Breast epithelium (tissue), 3 donors: Measurements from ENCODE around the gene PCYT2. TPM values are rescaled to one million over a fixed set of nuclear protein-coding genes. Genes with fewer than 3 reads are reported as not detected.

Source experiments
- total RNA-seq, 3 donors: library from RNA; depleted of rRNA; stranded (reverse); fragments of >200 nt; gene quantifications; one replicate each; pipeline ENCODE4 v1.1.0, GENCODE V29; 2016

PCYT2 gene
- total RNA-seq, 3 donors from 2014 or later = 22.9 to 69.4 (median 35.9) TPM

Other genes with a start within 250 kb of the PCYT2 start
- 10 to 100 TPM; 34.4 to 43.6 (median 42.6) TPM for gene OXLD1, start 244.8 kb downstream of the PCYT2 start, total RNA-seq
- 10 to 100 TPM in 2 of 3 donors, 1 to 10 TPM in 1; 8.6 to 14.4 (median 11.6) TPM for gene CCDC137, start 244.7 kb downstream of the PCYT2 start, total RNA-seq
- 10 to 100 TPM; 34.9 to 44.2 (median 37.5) TPM for gene ARL16, start 227.6 kb downstream of the PCYT2 start, total RNA-seq
- 10 to 100 TPM; 61.0 to 75.0 (median 64.6) TPM for gene HGS, start 227.4 kb downstream of the PCYT2 start, total RNA-seq
- 10 to 100 TPM; 18.4 to 32.3 (median 32.1) TPM for gene MRPL12, start 208.0 kb downstream of the PCYT2 start, total RNA-seq
- 10 to 100 TPM in 2 of 3 donors, 1 to 10 TPM in 1; 9.8 to 28.0 (median 24.4) TPM for gene SLC25A10, start 199.1 kb downstream of the PCYT2 start, total RNA-seq
- not detected for gene GCGR, start 107.2 kb downstream of the PCYT2 start, total RNA-seq
- gene MCRIP1, start 78.1 kb downstream of the PCYT2 start, total RNA-seq = 10 to 100 TPM; 51.2 to 81.0 (median 67.5) TPM
- not detected for gene PPP1R27, start 76.3 kb downstream of the PCYT2 start, total RNA-seq
- gene P4HB, start 50.9 kb downstream of the PCYT2 start, total RNA-seq = 100 to 1,000 TPM; 374 to 475 (median 466) TPM
- gene ARHGDIA, start 40.1 kb downstream of the PCYT2 start, total RNA-seq = 100 to 1,000 TPM in 2 of 3 donors, 10 to 100 TPM in 1; 67.0 to 135 (median 124) TPM
- 10 to 100 TPM; 37.4 to 69.5 (median 50.9) TPM for gene ALYREF, start 19.8 kb downstream of the PCYT2 start, total RNA-seq
- gene ANAPC11, start 19.7 kb downstream of the PCYT2 start, total RNA-seq = 100 to 1,000 TPM in 2 of 3 donors, 10 to 100 TPM in 1; 99.7 to 127 (median 117) TPM
- gene NPB, start 9.2 kb downstream of the PCYT2 start, total RNA-seq = 1 to 10 TPM in 1 of 3 donors, not detected in 2; 2.0 TPM
- gene SIRT7, start 6.8 kb upstream of the PCYT2 start, total RNA-seq = 10 to 100 TPM; 20.6 to 27.2 (median 25.8) TPM
- 10 to 100 TPM; 12.3 to 15.2 (median 14.1) TPM for gene MAFG, start 16.3 kb upstream of the PCYT2 start, total RNA-seq
- 10 to 100 TPM in 2 of 3 donors, 1 to 10 TPM in 1; 3.0 to 30.2 (median 15.5) TPM for gene PYCR1, start 25.9 kb upstream of the PCYT2 start, total RNA-seq
- gene MYADML2, start 35.8 kb upstream of the PCYT2 start, total RNA-seq = not detected
- under 1 TPM in 1 of 3 donors, not detected in 2; 0.29 TPM for gene NOTUM, start 49.8 kb upstream of the PCYT2 start, total RNA-seq
- 10 to 100 TPM; 15.4 to 31.8 (median 17.9) TPM for gene ASPSCR1, start 66.2 kb upstream of the PCYT2 start, total RNA-seq
- 10 to 100 TPM; 79.5 to 94.7 (median 92.5) TPM for gene CENPX, start 111.5 kb upstream of the PCYT2 start, total RNA-seq
- 10 to 100 TPM in 2 of 3 donors, 1 to 10 TPM in 1; 8.0 to 18.7 (median 14.7) TPM for gene LRRC45, start 111.9 kb upstream of the PCYT2 start, total RNA-seq
- gene RAC3, start 120.3 kb upstream of the PCYT2 start, total RNA-seq = 10 to 100 TPM in 2 of 3 donors, 1 to 10 TPM in 1; 7.6 to 23.0 (median 16.1) TPM
- 100 to 1,000 TPM; 202 to 484 (median 228) TPM for gene DCXR, start 126.3 kb upstream of the PCYT2 start, total RNA-seq
- gene RFNG, start 140.4 kb upstream of the PCYT2 start, total RNA-seq = 10 to 100 TPM; 30.5 to 49.4 (median 31.8) TPM
- gene GPS1, start 140.5 kb upstream of the PCYT2 start, total RNA-seq = 10 to 100 TPM; 68.8 to 95.4 (median 94.4) TPM
- gene DUS1L, start 154.4 kb upstream of the PCYT2 start, total RNA-seq = 10 to 100 TPM; 55.0 to 96.4 (median 82.0) TPM
- gene FASN, start 186.8 kb upstream of the PCYT2 start, total RNA-seq = 100 to 1,000 TPM in 1 of 3 donors, 10 to 100 TPM in 2; 95.4 to 590 (median 98.6) TPM